Omental fat pad (tissue), 4 donors: ENCODE results near the gene MYO6. TPM values are rescaled to one million over a fixed set of nuclear protein-coding genes. Genes with fewer than 3 reads are reported as not detected.

Experiments
- ATAC-seq: fragments of 150-250 bp; one replicate; pipeline ENCODE4 v1.9.1; 2016; ENCODE audit warnings: mild to moderate bottlenecking, moderate library complexity; ENCODE audit not compliant: low FRiP score
- DNase-seq: peaks from one replicate; pipeline ENCODE4 v3.0.0-alpha.2; 2019; ENCODE audit warnings: low spot score
- CTCF ChIP-seq, 3 donors: fragments of 450-650 bp; IDR thresholded peaks; one replicate each; pipeline ENCODE4 v1.5.1; 2016 to 2017; ENCODE audit warnings: antibody characterized with exemption in 3 of 3, mild to moderate bottlenecking in 3 of 3, moderate library complexity in 2 of 3
- total RNA-seq, 4 donors: library from RNA; depleted of rRNA; stranded (reverse); fragments of >200 nt; gene quantifications; one replicate each; pipeline ENCODE4 v1.1.0, GENCODE V29; 2016

MYO6 gene
- total RNA-seq, 4 donors from 2014 or later, result 12.7 to 31.1 (median 15.6) TPM

GRCh38 chr6:75762063-75762462 is 13.0 kb downstream of the MYO6 start:
- no peak for ATAC-seq
- TF ChIP-seq CTCF (IDR thresholded peaks at IDR 0.05), result no peak
- no peak for DNase-seq

- no peak for ATAC-seq
- TF ChIP-seq CTCF (IDR thresholded peaks at IDR 0.05), result no peak
- no peak for DNase-seq
Measured at GRCh38 chr6:75766387-75766786, 17.3 kb downstream of the MYO6 start.

- DNase-seq (no peak), ATAC-seq (no peak)
- no peak for TF ChIP-seq CTCF (IDR thresholded peaks at IDR 0.05)
Measured at GRCh38 chr6:75770844-75771243, 21.8 kb downstream of the MYO6 start.

- ATAC-seq (no peak), DNase-seq (no peak)
- TF ChIP-seq CTCF (IDR thresholded peaks at IDR 0.05), result no peak
Measured at GRCh38 chr6:75775219-75775618, 26.2 kb downstream of the MYO6 start.

- DNase-seq, result no peak
- TF ChIP-seq CTCF (IDR thresholded peaks at IDR 0.05), result no peak
- no peak for ATAC-seq
Measured at GRCh38 chr6:75776461-75776860, 27.4 kb downstream of the MYO6 start.

- DNase-seq (no peak), ATAC-seq (no peak)
- no peak for TF ChIP-seq CTCF (IDR thresholded peaks at IDR 0.05)
Measured at GRCh38 chr6:75778757-75779156, 29.7 kb downstream of the MYO6 start.

GRCh38 chr6:75786152-75786551 is 37.1 kb downstream of the MYO6 start:
- ATAC-seq (no peak), DNase-seq (no peak)
- no peak for TF ChIP-seq CTCF (IDR thresholded peaks at IDR 0.05)
